Measurements from ENCODE around the gene TUBA3E.

DNA sequence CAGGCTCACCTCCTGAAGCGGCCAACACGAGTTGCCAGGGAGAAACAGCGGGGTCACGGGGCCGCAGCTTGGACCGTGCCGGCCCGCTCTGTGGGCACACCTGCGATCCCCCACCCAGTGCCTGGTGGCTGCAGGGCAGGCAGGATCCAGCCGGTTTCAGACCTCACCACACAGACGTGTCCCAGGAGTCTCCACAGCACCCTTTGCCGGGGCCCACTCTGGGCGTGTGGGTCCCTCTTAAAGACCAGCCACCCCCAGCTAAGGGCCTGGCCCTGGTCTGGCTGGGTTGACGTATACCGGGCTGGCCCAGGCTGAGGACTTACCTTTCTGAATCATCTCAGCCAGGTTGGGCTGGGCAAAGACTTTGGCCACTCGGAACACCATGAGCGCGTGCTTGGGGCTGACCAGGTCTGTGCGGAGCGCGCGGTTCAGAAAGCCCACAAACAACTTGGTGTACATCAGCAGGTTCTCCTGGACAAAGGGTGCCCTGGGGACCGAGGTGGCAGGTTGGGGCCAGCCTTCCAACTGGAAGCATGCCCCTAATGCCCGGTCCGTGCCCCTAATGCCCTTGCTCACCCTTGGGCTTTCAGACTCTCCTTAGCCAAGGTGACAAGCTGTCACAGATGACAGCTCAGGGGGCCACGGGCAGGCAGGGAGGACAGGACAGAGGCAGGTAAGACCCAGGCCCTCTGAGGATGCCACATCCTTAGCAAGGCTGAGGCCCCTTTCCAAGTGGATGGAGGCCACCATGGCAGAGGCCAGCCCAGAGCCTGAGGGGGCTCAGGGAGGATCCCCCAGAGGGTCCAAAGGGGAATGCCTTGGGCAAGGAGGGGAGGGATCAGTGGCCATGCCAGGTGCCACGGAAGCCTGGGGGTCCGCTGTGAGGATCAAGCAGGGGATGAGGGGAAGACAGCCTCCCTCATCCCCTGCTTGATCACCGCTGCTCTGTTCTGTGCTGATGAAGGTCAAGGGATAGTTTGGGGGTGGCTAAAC lies 43.2 kb downstream of the TUBA3E start:
- TF ChIP-seq, protein P1, sequence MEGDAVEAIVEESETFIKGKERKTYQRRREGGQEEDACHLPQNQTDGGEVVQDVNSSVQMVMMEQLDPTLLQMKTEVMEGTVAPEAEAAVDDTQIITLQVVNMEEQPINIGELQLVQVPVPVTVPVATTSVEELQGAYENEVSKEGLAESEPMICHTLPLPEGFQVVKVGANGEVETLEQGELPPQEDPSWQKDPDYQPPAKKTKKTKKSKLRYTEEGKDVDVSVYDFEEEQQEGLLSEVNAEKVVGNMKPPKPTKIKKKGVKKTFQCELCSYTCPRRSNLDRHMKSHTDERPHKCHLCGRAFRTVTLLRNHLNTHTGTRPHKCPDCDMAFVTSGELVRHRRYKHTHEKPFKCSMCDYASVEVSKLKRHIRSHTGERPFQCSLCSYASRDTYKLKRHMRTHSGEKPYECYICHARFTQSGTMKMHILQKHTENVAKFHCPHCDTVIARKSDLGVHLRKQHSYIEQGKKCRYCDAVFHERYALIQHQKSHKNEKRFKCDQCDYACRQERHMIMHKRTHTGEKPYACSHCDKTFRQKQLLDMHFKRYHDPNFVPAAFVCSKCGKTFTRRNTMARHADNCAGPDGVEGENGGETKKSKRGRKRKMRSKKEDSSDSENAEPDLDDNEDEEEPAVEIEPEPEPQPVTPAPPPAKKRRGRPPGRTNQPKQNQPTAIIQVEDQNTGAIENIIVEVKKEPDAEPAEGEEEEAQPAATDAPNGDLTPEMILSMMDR (IDR thresholded peaks at IDR 0.05; ENCODE audit: insufficient read depth, low read length), result no peak
- TF ChIP-seq SPI1 (IDR thresholded peaks at IDR 0.05; ENCODE audit: borderline replicate concordance, low read depth) (no peak), REST (IDR thresholded peaks at IDR 0.05; ENCODE audit: insufficient replicate concordance, low read depth) (no peak), GABPA (IDR thresholded peaks at IDR 0.05; ENCODE audit: low read depth) (no peak), POLR2AphosphoS5 (IDR thresholded peaks at IDR 0.05; ENCODE audit: low read depth) (no peak)
